Measurements from ENCODE around the gene CHAD.
"Not testable (repeated sequence)": the region's sequence is repeated elsewhere in the genome, so short reads cannot be mapped to it uniquely, and the experiment has no call there.

The CHAD gene

GRCh38 chr17:50457621-50458020, 11.1 kb downstream of the CHAD start:
- no peak for DNase-seq (ENCODE audit: low read depth)

DNA sequence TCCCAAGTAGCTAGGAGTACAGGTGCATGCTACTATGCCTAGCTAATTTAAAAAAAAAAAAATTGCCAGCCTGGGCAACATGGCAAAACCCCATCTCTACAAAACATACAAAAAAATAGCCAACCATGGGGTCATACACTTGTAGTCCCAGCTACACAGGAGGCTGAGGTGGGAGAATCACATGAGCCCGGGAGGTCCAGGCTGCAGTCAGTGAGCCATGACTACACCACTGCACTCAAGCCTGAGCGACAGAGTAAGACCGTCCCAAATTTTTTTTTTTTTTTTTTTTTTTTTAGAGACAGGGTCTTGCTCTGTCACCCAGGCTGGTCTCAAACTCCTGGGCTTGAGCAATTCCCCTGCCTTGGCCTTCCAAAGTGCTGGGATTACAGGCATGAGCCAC, 14.8 kb downstream of the CHAD start:
- no peak for DNase-seq (ENCODE audit: low read depth)

DNA sequence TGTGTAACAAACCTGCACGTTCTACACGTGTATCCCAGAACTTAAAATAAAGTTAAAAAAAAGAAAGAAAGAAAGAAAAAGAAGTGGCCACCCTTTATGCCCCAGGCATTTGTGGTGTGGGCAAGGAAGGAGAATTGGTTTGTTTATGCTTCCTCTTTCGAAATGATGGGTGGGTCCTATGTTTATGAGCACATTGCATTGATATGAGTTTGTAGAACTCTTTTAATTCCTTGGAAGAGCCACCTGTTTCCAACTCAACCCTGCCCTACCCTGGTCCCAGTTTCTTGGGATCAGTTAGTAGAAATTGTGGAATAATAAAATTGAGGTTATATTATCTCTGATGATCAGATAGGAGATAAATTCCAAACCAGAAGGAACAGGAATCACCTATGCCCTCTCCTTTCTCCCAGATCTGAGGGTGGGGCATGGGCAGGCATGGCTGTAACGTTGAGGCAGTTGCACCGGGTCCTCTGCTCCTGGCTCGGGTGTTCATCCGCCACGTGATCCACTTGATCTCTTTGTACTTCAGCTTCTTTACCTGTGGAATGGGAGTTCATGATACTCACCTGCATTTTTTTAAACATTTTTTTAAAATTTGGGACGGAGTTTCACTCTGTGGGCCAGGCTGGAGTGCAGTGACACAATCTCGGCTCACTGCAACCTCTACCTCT, 15.9 kb downstream of the CHAD start:
- peak; percentile 18 for DNase-seq (ENCODE audit: low read depth)

DNA sequence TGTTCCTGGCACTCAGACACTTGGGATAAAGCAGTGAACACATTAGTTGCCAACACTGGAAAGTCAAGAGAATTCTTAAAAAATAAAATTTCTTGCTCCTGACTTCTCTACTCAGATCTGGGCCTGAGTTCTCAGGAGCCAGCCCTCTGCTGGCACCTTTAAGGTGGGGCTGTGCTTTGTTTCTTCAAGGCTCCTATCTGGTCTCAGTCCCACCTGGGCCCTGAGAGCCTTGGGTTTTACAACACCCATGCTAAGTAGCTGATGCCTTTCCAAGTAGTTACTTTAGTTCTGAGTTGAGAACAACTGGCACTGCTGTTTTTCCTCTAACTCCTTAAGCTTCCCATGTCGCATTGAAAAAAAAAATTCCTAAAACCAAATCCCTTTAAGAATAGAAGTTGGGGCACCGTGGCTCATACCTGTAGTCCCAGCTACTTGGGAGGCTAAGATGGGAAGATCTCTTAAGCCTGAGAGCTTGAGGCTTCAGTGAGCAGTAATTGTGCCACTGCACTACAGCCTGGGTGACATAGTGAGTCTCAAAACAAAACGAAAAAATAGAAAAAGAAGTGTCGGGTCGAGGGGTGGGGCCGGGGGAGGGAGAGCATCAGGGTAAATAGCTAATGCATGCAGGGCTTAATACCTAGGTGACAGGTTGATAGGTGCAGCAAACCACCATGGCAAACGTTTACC, 16.6 kb downstream of the CHAD start:
- no peak for DNase-seq (ENCODE audit: low read depth)

- no peak for DNase-seq (ENCODE audit: low read depth)
Observed at GRCh38 chr17:50448643-50449042, 20.0 kb downstream of the CHAD start.

GRCh38 chr17:50447870-50448595, 20.6 kb downstream of the CHAD start:
- DNase-seq (ENCODE audit: low read depth) = no peak

DNA sequence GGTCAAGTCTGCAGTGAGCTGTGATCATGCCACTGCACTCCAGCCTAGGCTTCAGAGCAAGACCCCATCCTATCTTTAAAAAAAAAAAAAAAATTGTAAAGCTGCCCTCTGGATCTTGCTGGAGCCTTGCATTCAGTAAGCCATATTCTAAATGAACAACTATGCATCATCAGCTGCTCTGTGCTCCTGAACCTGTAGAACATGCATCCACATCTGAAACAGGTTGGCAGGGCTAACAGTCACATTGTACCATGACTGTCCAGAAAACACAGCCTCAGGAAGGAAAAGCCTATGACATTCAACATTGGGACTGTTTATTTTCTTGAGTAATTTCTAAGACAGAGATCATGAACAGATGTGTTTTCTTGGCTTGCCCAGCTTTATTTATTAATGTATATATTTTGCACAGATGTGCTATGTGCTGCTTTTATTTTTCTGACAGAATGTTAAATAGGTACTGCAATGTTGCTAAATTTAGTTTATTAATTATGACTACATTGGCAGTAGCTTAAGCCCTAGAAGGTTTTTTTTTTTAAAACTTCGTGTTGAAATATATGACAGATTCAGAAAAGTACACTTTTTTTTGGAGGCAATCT, 22.9 kb downstream of the CHAD start:
- DNase-seq (ENCODE audit: low read depth) = no peak

- DNase-seq (ENCODE audit: low read depth) = no peak
Observed at GRCh38 chr17:50444841-50445715, 23.6 kb downstream of the CHAD start.

DNA sequence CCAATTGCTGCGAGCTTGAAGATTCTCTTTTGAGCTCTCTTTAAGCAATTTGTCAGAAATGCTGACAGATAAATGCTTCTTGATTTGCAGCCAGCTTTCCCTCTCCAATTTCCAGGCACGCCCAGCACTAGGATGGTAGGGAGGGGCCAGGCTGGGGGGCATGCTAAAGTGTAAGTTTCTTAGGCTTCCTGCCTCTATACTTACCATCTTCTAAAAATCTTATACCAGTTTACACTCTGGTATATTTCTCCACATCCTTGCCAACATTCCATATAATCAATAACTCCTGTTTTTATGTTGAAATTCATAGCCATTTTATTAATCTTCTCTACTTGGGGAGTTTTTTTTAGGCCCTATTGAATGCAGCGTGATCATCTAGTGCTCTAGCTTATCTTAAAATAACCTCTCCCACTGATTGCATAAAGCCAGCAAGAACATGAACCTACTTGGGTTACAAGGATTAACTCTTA, 25.1 kb downstream of the CHAD start:
- DNase-seq (ENCODE audit: low read depth) = peak; percentile 59

DNA sequence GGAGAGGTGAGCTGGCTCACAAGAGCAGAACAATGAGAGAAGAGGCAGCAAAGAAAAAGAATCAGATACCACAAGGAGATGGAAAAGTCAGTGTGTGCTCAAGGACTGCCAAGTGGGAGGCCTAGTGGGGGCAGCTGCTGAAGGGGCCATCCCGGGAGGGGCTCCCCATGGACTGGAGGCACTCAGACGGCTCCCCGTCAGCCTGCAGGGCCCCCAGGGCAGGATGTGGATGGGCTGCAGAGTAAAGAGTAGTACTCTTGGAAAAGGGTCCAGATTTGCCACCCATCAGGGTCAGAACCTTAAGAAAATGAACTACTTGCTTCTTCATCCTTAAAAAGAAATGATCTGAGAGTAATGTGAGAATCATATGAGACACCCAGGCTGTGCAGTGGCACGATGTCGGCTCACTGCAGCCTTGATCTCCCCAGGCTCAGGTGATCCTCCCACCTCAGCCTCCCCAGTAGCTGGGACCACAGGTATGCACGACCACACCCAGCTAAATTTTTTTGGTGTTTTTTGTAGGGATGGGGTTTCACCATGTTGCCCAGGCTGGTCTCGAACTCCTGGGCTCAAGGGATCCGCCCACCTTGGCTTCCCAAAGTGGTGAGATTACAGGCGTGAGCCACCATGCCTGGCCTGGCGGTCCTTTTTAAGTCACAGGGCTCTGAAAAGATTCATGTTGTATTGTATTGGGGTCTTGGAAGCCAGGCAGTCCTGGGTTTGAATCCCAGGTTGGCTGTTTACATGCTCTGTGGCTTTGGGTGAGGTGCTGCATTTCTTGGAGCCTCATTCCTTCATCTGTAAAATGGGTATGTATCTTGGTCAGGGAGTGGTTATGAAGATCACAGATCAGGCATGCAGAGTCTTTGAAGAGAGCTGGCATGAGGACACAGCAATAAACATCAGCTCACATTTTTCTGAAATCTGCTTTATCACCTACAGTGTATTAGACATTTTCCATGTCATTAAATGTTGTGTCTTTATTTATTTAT, 27.5 kb downstream of the CHAD start:
- DNase-seq (ENCODE audit: low read depth) = no peak

DNA sequence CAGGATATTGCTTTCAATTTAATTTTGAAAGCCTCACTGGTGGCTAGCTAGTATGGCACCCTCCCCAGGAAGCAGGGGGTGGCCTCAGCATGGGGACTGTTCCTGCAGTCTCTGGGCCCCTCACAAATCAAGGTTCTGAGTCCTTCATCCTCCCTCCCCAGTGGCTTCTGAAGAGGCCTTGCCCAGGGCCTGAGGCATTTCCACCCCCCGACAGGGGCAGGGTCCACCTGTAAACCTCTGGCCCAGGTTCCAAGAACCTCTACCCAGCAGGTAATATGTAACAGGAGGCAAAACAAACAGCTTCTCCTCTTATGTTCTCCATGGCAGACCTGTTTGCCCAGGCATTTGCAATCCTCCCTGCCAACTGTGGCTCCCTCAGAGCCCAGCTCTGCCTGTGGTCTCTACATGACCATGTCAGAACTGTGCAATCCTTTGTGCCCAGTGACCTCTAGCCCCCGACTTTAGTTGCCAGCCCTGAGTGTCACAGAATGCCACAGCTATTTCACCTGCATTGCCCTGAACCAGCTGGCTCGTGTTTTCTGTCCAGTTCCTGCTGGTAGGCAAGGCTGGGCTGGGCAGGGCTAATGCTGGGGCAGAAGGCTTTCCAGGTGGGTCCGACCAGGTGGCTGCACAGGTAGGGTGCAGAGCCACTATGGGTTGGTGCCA, 28.4 kb downstream of the CHAD start:
- no peak for DNase-seq (ENCODE audit: low read depth)

DNA sequence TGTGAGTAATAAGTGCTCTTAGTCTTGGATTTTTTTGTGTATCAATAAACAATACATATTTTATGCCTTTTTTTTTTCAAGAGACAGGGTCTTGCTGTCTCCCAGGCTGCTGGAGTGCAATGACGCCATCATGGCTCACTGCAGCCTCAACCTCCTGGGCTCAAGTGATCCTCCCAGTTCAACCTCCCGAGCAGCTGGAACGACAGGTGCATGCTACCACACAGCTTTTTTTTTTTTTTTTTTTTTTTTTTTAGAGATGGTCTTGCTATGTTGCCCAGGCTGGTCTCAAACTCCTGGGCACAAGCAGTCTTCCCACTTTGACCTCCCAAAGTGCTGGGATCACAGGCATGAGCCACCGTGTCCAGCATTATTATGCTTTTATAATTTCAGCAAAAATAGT, 29.7 kb downstream of the CHAD start:
- no peak for DNase-seq (ENCODE audit: low read depth)

DNA sequence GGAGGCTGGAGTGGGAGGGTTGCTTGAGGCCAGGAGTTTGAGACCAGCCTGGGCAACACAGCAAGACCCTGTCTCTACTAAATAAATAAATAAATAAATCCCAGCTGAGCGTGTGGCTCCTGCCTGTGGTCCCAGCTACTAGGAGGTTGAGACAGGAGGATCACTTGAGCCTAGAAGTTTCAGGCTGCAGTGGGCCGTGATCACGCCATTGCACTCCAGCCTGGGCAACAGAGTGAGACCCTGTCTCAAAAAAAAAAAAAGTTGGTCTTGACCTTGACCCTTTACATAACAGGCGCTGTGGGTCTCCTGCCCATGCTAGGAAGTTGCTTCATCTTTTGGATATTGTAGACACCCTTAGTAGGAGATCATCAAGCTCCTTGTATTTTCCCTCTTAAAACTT, 31.3 kb downstream of the CHAD start:
- DNase-seq (ENCODE audit: low read depth) = no peak

DNA sequence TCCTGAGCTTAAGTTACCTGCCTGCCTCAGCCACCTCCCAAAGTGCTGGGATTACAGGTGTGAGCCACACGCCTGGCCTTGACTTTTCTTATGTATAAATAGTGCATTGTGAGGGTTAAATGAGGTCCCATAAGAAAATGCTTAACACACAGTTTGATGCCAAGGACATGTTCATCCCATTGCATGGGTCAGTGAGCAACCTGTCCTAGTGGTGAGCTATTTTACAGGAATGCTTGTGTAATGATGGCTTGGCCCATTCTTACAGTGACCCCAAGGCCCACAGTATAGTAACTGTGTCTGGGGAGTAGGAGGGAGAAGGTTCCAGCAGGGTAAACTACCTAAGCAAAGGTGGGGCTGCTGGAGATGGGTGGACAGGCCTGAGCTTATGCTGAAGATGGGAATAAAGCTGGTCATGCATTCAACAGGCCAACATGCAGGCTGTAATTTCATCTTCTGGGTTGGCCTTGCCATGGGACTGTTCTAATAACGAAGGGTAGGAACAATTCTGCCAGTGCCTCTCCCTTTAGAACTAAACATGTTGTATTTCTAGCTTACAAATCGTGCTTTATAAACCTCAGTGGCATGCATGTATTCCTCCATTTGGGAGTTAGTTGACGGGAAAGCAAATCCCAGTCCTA, 36.4 kb downstream of the CHAD start:
- DNase-seq (ENCODE audit: low read depth) = no peak

DNA sequence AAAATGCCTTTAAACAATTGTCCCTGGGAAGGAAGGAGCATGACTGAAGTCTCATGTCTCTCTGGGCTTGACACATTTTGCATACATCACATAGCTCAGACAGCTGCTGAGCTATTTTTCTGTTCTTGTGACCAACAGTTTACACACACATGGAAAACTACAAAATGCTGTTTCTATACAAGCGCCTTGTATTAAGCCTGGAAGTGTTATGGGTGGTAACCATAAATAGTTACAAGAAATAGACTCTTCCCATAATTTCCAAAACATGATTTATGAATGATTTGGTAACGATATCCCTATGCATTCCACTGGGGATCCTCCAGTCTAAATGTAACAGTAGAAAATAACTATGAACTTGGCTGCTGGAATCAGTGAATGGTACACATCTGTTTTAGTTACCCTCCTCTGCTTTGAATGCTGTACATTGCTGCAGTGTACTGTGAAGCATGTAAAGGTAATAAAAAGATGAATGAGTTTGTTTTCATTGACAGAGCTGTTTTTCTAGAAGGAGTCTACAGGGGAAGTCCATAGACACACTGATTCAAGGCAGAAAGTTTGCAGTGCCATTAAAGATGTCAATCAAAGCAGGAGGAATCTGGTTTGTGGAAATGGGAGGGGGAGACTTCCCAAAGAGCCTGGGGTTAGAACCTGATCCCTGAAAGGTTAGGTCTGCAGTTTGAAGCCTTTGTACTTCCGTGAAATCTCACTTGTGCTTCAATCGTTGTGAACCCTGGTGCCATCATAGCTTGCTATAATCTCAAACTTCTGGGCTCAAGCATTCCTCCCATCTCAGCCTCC, 37.7 kb downstream of the CHAD start:
- DNase-seq (ENCODE audit: low read depth) = no peak

GRCh38 chr17:50429793-50430192, 38.9 kb downstream of the CHAD start:
- DNase-seq (ENCODE audit: low read depth) = no peak

DNA sequence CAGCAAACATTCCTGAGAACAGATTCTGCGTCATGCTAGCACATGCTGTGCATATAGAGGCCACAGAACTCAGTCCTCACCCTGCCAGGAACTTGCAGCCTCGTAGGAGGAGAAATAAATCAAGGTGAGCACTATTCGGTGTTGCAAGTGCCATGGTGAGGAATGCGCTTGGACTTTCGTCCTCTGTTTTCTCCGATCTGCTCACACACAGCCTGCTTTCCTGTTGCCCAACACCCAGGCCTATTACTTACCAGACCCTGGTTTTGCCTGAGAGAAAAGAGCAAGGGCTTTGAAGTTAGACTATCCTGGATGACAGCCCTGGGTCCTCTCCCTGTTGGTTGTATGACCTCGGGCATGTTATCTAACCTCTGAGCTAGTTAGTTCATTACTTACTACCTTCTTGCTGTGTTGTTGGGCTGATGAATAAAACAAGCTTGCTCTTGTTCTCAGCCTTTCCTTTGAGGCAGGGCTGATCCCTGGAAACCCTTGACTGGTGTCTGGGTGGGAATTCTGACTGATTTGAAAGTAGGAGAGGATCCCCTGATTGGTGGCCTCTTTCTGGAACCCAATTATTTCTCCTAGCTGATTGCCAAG, 39.8 kb downstream of the CHAD start:
- no peak for DNase-seq (ENCODE audit: low read depth)

DNA sequence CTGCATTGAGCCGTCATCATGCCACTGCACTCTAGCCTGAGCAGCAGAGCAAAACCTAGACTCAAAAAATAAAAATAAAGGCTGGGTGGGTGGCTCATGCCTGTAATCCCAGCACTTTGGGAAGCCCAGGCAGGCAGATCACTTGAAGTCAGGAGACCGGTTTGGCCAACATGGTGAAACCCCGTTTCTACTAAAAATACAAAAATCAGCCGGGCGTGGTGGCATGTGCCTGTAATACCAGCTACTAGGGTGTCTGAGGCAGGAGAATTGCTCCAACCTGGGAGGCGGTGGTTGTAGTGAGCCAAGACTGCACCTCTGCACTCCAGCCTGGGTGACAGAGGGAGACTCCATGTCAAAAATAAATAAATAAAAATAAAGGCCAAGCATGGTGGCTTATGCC, 40.6 kb downstream of the CHAD start:
- not testable (repeated sequence) for DNase-seq (ENCODE audit: low read depth)
